WERI-Rb-1 (cell line): Measurements from ENCODE around the gene PEAK1.
"Not testable (repeated sequence)": the region's sequence is repeated elsewhere in the genome, so short reads cannot be mapped to it uniquely, and the experiment has no call there.

ENCODE experiments used
- DNase-seq: peaks from one replicate; pipeline ENCODE4 v3.0.0-alpha.2; 2020
- H3K27ac ChIP-seq: fragments of 250-450 bp; sonication (Bioruptor Pico); 2 replicates; pipeline ENCODE4 v1.5.1; 2020; ENCODE audit warnings: mild to moderate bottlenecking, moderate library complexity
- H3K27me3 ChIP-seq: fragments of 250-450 bp; sonication (Bioruptor Pico); 2 replicates; pipeline ENCODE4 v1.5.1; 2021; ENCODE audit warnings: mild to moderate bottlenecking, low read depth, moderate library complexity; ENCODE audit not compliant: insufficient read depth, severe bottlenecking
- H3K36me3 ChIP-seq: fragments of 250-450 bp; sonication (Bioruptor Pico); 2 replicates; pipeline ENCODE4 v1.5.1; 2020; ENCODE audit warnings: mild to moderate bottlenecking, moderate library complexity
- H3K4me3 ChIP-seq: 2 replicates; pipeline ENCODE4 v1.5.1; 2011; ENCODE audit warnings: low read depth, mild to moderate bottlenecking, control low read depth, low read length
- H3K9me3 ChIP-seq: fragments of 250-450 bp; sonication (Bioruptor Pico); 2 replicates; pipeline ENCODE4 v1.5.1; 2021; ENCODE audit warnings: mild to moderate bottlenecking, moderate library complexity; ENCODE audit not compliant: severe bottlenecking
- TF ChIP-seq, protein P1 (sequence below): IDR thresholded peaks from 2 replicates; pipeline ENCODE4 v1.5.1; 2011; ENCODE audit warnings: low read depth, mild to moderate bottlenecking, control low read depth, inconsistent platforms, low read length

Gene PEAK1

GRCh38 chr15:77160562-77161478 is 259.1 kb downstream of the PEAK1 start:
- Histone ChIP-seq H3K36me3 (peaks cover 6% of the 10 kb centered on the region), H3K27ac (no peak overlapping the region), H3K4me3 (no peak overlapping the region), H3K27me3 (no peaks in the 10 kb centered on the region), H3K9me3 (no peaks in the 10 kb centered on the region)
- no peak for DNase-seq
- TF ChIP-seq, protein P1, sequence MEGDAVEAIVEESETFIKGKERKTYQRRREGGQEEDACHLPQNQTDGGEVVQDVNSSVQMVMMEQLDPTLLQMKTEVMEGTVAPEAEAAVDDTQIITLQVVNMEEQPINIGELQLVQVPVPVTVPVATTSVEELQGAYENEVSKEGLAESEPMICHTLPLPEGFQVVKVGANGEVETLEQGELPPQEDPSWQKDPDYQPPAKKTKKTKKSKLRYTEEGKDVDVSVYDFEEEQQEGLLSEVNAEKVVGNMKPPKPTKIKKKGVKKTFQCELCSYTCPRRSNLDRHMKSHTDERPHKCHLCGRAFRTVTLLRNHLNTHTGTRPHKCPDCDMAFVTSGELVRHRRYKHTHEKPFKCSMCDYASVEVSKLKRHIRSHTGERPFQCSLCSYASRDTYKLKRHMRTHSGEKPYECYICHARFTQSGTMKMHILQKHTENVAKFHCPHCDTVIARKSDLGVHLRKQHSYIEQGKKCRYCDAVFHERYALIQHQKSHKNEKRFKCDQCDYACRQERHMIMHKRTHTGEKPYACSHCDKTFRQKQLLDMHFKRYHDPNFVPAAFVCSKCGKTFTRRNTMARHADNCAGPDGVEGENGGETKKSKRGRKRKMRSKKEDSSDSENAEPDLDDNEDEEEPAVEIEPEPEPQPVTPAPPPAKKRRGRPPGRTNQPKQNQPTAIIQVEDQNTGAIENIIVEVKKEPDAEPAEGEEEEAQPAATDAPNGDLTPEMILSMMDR, result no peak

GRCh38 chr15:77156000-77156399 is 263.9 kb downstream of the PEAK1 start:
- H3K36me3 ChIP-seq, H3K4me3 ChIP-seq, H3K9me3 ChIP-seq, DNase-seq, H3K27me3 ChIP-seq, H3K27ac ChIP-seq: not testable (repeated sequence)

GRCh38 chr15:77148191-77148590 is 271.7 kb downstream of the PEAK1 start:
- no peaks in the 10 kb centered on the region for H3K27me3 ChIP-seq
- no peaks in the 10 kb centered on the region for H3K9me3 ChIP-seq
- no peak for DNase-seq
- no peak overlapping the region for H3K4me3 ChIP-seq
- TF ChIP-seq, protein P1, result no peak
- no peaks in the 10 kb centered on the region for H3K36me3 ChIP-seq
- no peak overlapping the region for H3K27ac ChIP-seq

DNA sequence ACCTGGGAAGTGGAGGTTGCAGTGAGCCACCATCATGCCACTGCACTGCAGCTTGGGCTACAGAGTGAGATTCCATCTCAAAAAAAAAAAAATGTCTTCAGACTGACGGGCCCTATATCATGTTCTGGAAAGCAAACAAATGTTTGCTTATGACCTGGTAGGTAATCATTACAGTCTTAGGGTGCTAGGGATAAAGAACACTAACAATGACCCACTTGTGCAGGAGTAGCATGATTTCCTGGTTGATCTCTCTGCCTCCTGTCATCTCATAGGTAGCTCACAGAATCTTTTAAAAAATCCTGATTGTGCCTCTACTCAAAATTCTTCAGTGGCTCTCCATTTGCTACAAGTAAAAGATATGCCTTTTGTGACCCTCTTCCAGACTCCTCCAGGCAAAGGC is 274.5 kb downstream of the PEAK1 start:
- TF ChIP-seq, protein P1, result no peak
- no peak overlapping the region for H3K27ac ChIP-seq

DNA sequence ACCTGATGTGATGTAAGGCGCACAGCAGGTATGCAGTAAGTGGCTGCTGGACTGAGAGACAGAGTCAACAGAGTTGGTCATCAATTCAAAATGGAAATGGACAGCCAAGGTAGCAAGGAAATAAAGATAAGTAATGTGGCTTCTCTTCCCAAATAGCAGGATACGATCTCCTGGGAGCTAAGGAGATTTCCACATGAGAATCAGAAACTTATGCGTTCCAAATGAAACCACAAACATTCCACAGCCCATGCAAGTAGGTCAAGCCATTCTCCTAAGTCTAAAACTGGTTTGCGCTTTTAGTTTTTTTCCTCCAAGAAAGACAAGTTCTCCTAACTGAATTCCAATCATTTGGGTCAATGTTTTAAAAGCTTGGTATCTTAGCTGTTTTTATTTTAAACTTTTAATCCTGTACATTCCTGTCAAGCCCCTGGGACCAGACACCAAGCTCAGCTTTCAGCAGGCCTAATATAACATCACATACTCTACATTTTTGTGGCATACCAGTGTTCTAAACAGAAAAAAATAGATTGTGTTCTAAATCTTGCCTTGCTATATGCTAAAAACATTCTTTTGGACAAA is 275.3 kb downstream of the PEAK1 start:
- TF ChIP-seq, protein P1, result no peak
- peaks cover 8% of the 10 kb centered on the region for H3K9me3 ChIP-seq
- H3K27me3 ChIP-seq, result no peaks in the 10 kb centered on the region
- H3K4me3 ChIP-seq, result no peak overlapping the region
- no peaks in the 10 kb centered on the region for H3K36me3 ChIP-seq
- no peak for DNase-seq
- H3K27ac ChIP-seq, result no peak overlapping the region

More for the DNA sequence above, 274.5 kb downstream of the PEAK1 start:
- Histone ChIP-seq H3K4me3 (no peak overlapping the region), H3K36me3 (no peaks in the 10 kb centered on the region), H3K9me3 (peaks cover 5% of the 10 kb centered on the region), H3K27me3 (no peaks in the 10 kb centered on the region)
- no peak for DNase-seq

DNA sequence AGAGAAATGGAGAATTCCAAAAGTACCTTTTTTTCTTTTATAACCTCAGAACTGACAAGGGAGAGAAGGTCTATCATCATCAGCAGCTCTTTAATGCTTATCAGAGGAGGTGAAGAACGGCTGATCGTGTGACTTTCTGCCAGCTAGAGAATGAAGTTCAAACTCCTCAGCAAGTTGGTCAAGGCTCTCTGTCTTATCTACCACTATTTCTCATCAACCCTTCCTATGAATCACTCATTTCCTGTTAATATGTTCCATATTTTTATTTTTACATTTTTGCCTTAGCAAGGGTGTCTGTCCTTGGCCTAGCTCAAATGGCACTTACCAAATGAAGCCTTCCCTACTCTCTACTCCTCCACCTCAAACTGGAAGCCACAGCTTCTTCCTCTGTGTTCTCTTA is 275.9 kb downstream of the PEAK1 start:
- peaks cover 8% of the 10 kb centered on the region for H3K9me3 ChIP-seq
- H3K36me3 ChIP-seq, result no peaks in the 10 kb centered on the region
- H3K27ac ChIP-seq, result no peak overlapping the region
- no peak for DNase-seq
- TF ChIP-seq, protein P1, result no peak
- no peaks in the 10 kb centered on the region for H3K27me3 ChIP-seq
- H3K4me3 ChIP-seq, result no peak overlapping the region
